ENCODE measurements around the gene MAP3K3. TPM values are rescaled to one million over a fixed set of nuclear protein-coding genes. Genes with fewer than 3 reads are reported as not detected.

MAP3K3 gene
- total and polyA plus RNA-seq, 10 of the 15 experiments (the other 5 are each of a cell fraction or from before 2014, with no cell fraction given) = 1.6 to 24.1 (median 15.0) TPM

GRCh38 chr17:63600569-63601438 lies 21.4 kb upstream of the MAP3K3 start, which contains the start of gene TACO1 (continued):
- TF ChIP-seq EZH2 (IDR thresholded peaks at IDR 0.05; ENCODE audit: borderline replicate concordance, control insufficient read depth, low read depth, low read length) (no peak), SREBF1 (IDR thresholded peaks at IDR 0.05; ENCODE audit: low read length) (peak; percentile 33; the same call in 1 of the 2 replicates), REST (IDR thresholded peaks at IDR 0.05; ENCODE audit: low read depth, low read length) (0 out of 2 replicates have a peak, but pooled peaks have one; percentile 9), LARP7 (IDR thresholded peaks at IDR 0.05) (no peak; the same call in 1 of the 2 replicates), IKZF2 (IDR thresholded peaks at IDR 0.05) (peak in 1 of 2 experiments; percentile 26; a peak in 1 of 4 replicates), YY1 (IDR thresholded peaks at IDR 0.05; ENCODE audit: low read depth, low read length) (peak; percentile 92), PAX5 (IDR thresholded peaks at IDR 0.05; ENCODE audit: borderline replicate concordance, low read depth, low read length) (peak; percentile 75), NBN (IDR thresholded peaks at IDR 0.05) (peak; percentile 85), NRF1 (conservative IDR thresholded peaks at IDR 0.05; ENCODE audit: low read depth, low read length) (no peak), ETV6 (conservative IDR thresholded peaks at IDR 0.05 in 1 of 2, IDR thresholded peaks at IDR 0.05 in 1 of 2; ENCODE audit: borderline replicate concordance in 1 of 2, low read depth in 1 of 2) (peak in 1 of 2 experiments; percentile 54; a peak in 1 of 4 replicates), RAD51 (IDR thresholded peaks at IDR 0.05) (no peak), FOS (IDR thresholded peaks at IDR 0.05; ENCODE audit: borderline replicate concordance, extremely low read depth, insufficient read length) (no peak), NFIC (IDR thresholded peaks at IDR 0.05; ENCODE audit: low read depth, low read length) (peak; percentile 41; the same call in 1 of the 2 replicates), KLF5 (IDR thresholded peaks at IDR 0.05; ENCODE audit: partially characterized antibody) (peak; percentile 36), PAX8 (IDR thresholded peaks at IDR 0.05) (no peak), USF1 (IDR thresholded peaks at IDR 0.05; ENCODE audit: borderline replicate concordance, extremely low read length, insufficient read depth, low read depth, low read length) (peak; percentile 11), HCFC1 (IDR thresholded peaks at IDR 0.05; ENCODE audit: low read length) (peak; percentile 91), E2F4 (IDR thresholded peaks at IDR 0.05; ENCODE audit: low read depth, low read length) (no peak), TCF12 (IDR thresholded peaks at IDR 0.05; ENCODE audit: low read depth, low read length) (peak; percentile 65; the same call in 1 of the 2 replicates), ZNF274 (IDR thresholded peaks at IDR 0.05; ENCODE audit: insufficient read depth, insufficient read length) (no peak), TARDBP (IDR thresholded peaks at IDR 0.05; ENCODE audit: borderline replicate concordance) (peak; percentile 90)

All from GM12878 (cell line).